Nephron (organoid): ENCODE measurements around the gene TUBGCP2.

Source experiments
- H3K27ac Mint-ChIP-seq, 3 experiments: 2 replicates each; pipeline ENCODE4 v1.8.0; 2020; ENCODE audit warnings: mixed read lengths in 3 of 3, mild to moderate bottlenecking in 2 of 3, moderate library complexity in 1 of 3
- H3K27me3 Mint-ChIP-seq: 2 replicates; pipeline ENCODE4 v1.8.0; 2021; ENCODE audit warnings: low read depth, mild to moderate bottlenecking, moderate library complexity, mixed read lengths
- H3K36me3 Mint-ChIP-seq: 2 replicates; pipeline ENCODE4 v1.8.0; 2020; ENCODE audit warnings: low read depth, mixed read lengths
- H3K4me1 Mint-ChIP-seq: 2 replicates; pipeline ENCODE4 v1.8.0; 2020; ENCODE audit warnings: mixed read lengths
- H3K4me3 Mint-ChIP-seq, 3 experiments: 2 replicates each; pipeline ENCODE4 v1.8.0; 2020; ENCODE audit warnings: mild to moderate bottlenecking in 3 of 3, mixed read lengths in 3 of 3, moderate library complexity in 2 of 3
- H3K9me3 Mint-ChIP-seq: 2 replicates; pipeline ENCODE4 v1.8.0; 2020; ENCODE audit warnings: mixed read lengths
- CTCF ChIP-seq, 3 experiments: fragments of 200-600 bp; sonication (generic); IDR thresholded peaks; one replicate each; pipeline ENCODE4 v1.5.0; 2021; ENCODE audit warnings: antibody characterized with exemption in 3 of 3; ENCODE audit not compliant: unreplicated experiment in 3 of 3

The TUBGCP2 gene

GRCh38 chr10:133258818-133259601 is 49.7 kb downstream of the TUBGCP2 start:
- H3K4me1 Mint-ChIP-seq: peaks cover 11% of the 10 kb centered on the region
- TF ChIP-seq CTCF (IDR thresholded peaks at IDR 0.05; ENCODE audit: unreplicated experiment in 3 of 3): no peak

GRCh38 chr10:133258066-133258817 is 50.4 kb downstream of the TUBGCP2 start:
- Mint-ChIP-seq H3K9me3 (no peaks in the 10 kb centered on the region), H3K4me1 (peaks cover 11% of the 10 kb centered on the region)

More at GRCh38 chr10:133258818-133259601, 49.7 kb downstream of the TUBGCP2 start:
- Mint-ChIP-seq H3K9me3 (no peaks in the 10 kb centered on the region), H3K27ac (peak overlapping the region in 1 of 3 experiments; percentile 56), H3K4me3 (peak overlapping the region; percentile 40 to 75 (median 52)), H3K27me3 (peaks cover 15% of the 10 kb centered on the region), H3K36me3 (no peaks in the 10 kb centered on the region)

DNA sequence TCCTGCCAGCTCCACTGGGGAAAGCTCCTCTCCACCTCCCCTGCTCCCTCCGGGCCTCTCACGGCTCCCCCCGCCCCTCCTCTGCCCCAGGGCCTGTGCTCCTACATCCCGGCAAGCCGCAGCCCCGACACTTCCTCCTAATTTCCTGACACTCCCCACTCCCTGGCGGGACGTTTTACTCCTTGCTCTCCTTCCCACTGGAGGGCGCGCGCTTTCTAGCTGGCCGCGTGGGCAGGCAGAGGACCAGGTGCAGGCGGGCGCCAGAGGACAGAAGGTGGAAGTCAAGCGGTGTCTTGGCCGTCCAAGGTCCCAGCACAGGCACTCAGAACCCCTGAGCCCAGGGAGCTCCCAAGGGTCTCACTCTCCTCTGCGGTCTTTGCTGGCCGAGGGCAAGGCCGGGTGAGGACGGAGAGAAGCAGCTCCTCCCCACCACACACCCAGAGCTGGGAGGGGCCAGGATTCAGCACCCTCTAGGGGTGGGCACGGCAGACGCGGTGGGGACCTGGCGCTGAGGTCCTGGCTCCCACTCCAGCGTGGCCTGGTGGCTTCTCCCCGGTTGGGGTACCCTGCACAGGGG is 51.1 kb downstream of the TUBGCP2 start:
- peak in 1 of 3 experiments; percentile 19 for TF ChIP-seq CTCF (IDR thresholded peaks at IDR 0.05; ENCODE audit: unreplicated experiment in 3 of 3)
- Mint-ChIP-seq H3K36me3 (no peaks in the 10 kb centered on the region), H3K4me1 (peaks cover 11% of the 10 kb centered on the region), H3K27ac (no peak overlapping the region), H3K27me3 (peaks cover 15% of the 10 kb centered on the region), H3K4me3 (peak overlapping the region in 2 of 3 experiments; percentile 4 to 45), H3K9me3 (no peaks in the 10 kb centered on the region)

More at GRCh38 chr10:133258066-133258817, 50.4 kb downstream of the TUBGCP2 start:
- TF ChIP-seq CTCF (IDR thresholded peaks at IDR 0.05; ENCODE audit: unreplicated experiment in 3 of 3): no peak
- Mint-ChIP-seq H3K36me3 (no peaks in the 10 kb centered on the region), H3K4me3 (no peak overlapping the region), H3K27ac (no peak overlapping the region), H3K27me3 (peaks cover 15% of the 10 kb centered on the region)

GRCh38 chr10:133255323-133255722 is 53.3 kb downstream of the TUBGCP2 start:
- Mint-ChIP-seq H3K9me3 (no peaks in the 10 kb centered on the region), H3K4me3 (no peak overlapping the region)

More at GRCh38 chr10:133255323-133255722, 53.3 kb downstream of the TUBGCP2 start:
- Mint-ChIP-seq H3K27ac (no peak overlapping the region), H3K4me1 (peaks cover 11% of the 10 kb centered on the region), H3K36me3 (no peaks in the 10 kb centered on the region), H3K27me3 (peaks cover 18% of the 10 kb centered on the region)
- no peak for TF ChIP-seq CTCF (IDR thresholded peaks at IDR 0.05; ENCODE audit: unreplicated experiment in 3 of 3)
